ENCODE results near the gene OR52N5. TPM values are rescaled to one million over a fixed set of nuclear protein-coding genes. Genes with fewer than 3 reads are reported as not detected.

The OR52N5 gene
- total and polyA plus RNA-seq, 9 of the 15 experiments (the other 6 are each of a cell fraction or from before 2014, with no cell fraction given) = not detected

DNA sequence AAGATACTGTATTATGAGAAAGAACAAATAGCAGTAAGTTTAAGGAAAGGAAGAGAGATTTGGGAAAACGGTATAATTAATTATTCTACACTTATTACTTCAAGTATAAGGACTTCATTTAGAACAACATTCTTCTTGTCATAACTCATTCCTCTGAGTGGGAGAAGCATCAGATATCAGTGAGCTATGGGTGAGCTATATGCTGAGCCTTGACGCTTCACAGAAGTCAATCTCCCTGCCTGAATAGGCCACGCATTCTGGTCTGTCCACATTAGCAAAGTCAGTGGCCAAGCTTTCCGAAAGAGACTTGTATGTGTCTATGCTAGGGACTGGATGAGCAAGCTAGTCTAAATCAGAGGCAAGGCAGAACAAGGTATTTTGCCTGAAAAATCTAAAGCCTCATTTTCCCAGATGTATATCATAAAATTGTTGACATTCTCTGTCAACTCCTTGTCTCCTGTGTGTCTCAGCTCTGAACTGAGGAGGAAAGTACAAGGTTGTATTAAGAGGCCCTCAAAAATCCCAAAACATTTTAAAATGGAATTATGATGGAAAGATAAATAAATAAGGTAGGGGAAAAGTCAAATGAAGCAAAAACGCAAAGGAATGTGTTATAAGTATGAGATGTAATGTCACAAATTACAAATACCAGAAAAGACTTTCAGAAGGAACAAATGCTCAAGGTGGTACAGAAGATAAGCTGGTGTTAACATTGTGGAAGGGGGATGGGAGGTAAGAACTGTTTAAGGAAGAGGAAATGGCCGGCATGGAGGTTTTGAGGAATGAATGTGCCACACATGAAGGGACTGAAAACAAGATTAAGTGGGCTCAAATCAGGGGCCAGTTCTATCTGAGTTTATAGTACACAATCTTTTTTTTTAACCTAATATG is 27.0 kb upstream of the OR52N5 start (continued):
- TF ChIP-seq RREB1 (CRISPR knock-in tag; IDR thresholded peaks at IDR 0.05) (no peak), PHF20 (IDR thresholded peaks at IDR 0.05; ENCODE audit: partially characterized antibody) (no peak), HNRNPK (IDR thresholded peaks at IDR 0.05; ENCODE audit: low read depth, low read length, poor library complexity, severe bottlenecking) (no peak), SETDB1 (IDR thresholded peaks at IDR 0.05; ENCODE audit: low read length) (no peak), EGR1 (conservative IDR thresholded peaks at IDR 0.05) (no peak), ZNF77 (CRISPR knock-in tag; IDR thresholded peaks at IDR 0.05) (no peak), ZNF212 (CRISPR knock-in tag; IDR thresholded peaks at IDR 0.05) (no peak), E2F5 (CRISPR knock-in tag; IDR thresholded peaks at IDR 0.05) (no peak), SAFB (IDR thresholded peaks at IDR 0.05; ENCODE audit: borderline replicate concordance, low read depth, low read length) (no peak), ESRRB (CRISPR knock-in tag; IDR thresholded peaks at IDR 0.05; ENCODE audit: borderline replicate concordance) (no peak), ZNF311 (CRISPR knock-in tag; IDR thresholded peaks at IDR 0.05) (no peak)
- TF ChIP-seq, protein P1, sequence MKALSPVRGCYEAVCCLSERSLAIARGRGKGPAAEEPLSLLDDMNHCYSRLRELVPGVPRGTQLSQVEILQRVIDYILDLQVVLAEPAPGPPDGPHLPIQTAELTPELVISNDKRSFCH (CRISPR knock-in tag; IDR thresholded peaks at IDR 0.05) = no peak
- TF ChIP-seq, protein P1 (tag; IDR thresholded peaks at IDR 0.05) = no peak
- TF ChIP-seq, protein P2, sequence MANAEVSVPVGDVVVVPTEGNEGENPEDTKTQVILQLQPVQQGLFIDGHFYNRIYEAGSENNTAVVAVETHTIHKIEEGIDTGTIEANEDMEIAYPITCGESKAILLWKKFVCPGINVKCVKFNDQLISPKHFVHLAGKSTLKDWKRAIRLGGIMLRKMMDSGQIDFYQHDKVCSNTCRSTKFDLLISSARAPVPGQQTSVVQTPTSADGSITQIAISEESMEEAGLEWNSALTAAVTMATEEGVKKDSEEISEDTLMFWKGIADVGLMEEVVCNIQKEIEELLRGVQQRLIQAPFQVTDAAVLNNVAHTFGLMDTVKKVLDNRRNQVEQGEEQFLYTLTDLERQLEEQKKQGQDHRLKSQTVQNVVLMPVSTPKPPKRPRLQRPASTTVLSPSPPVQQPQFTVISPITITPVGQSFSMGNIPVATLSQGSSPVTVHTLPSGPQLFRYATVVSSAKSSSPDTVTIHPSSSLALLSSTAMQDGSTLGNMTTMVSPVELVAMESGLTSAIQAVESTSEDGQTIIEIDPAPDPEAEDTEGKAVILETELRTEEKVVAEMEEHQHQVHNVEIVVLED (CRISPR knock-in tag; IDR thresholded peaks at IDR 0.05) = no peak
- TF ChIP-seq, protein P3, sequence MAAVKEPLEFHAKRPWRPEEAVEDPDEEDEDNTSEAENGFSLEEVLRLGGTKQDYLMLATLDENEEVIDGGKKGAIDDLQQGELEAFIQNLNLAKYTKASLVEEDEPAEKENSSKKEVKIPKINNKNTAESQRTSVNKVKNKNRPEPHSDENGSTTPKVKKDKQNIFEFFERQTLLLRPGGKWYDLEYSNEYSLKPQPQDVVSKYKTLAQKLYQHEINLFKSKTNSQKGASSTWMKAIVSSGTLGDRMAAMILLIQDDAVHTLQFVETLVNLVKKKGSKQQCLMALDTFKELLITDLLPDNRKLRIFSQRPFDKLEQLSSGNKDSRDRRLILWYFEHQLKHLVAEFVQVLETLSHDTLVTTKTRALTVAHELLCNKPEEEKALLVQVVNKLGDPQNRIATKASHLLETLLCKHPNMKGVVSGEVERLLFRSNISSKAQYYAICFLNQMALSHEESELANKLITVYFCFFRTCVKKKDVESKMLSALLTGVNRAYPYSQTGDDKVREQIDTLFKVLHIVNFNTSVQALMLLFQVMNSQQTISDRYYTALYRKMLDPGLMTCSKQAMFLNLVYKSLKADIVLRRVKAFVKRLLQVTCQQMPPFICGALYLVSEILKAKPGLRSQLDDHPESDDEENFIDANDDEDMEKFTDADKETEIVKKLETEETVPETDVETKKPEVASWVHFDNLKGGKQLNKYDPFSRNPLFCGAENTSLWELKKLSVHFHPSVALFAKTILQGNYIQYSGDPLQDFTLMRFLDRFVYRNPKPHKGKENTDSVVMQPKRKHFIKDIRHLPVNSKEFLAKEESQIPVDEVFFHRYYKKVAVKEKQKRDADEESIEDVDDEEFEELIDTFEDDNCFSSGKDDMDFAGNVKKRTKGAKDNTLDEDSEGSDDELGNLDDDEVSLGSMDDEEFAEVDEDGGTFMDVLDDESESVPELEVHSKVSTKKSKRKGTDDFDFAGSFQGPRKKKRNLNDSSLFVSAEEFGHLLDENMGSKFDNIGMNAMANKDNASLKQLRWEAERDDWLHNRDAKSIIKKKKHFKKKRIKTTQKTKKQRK (IDR thresholded peaks at IDR 0.05; ENCODE audit: borderline replicate concordance, low read depth, low read length) = no peak

All from K562 (cell line).